Ramos (cell line): Measurements from ENCODE around the gene MZF1.

Source experiments
- in situ Hi-C: fragments of 300-500 bp; cut with MboI; formaldehyde crosslinking; loops from one replicate; pipeline ENCODE4 v1.14.3; 2022; ENCODE audit warnings: low sequenced_read_pairs; ENCODE audit not compliant: unreplicated experiment

MZF1 gene

GRCh38 chr19:58570770-58571574 lies 2.2 kb downstream of the MZF1 start:
- in situ Hi-C loops, result no loop called here

GRCh38 chr19:58569943-58570670 lies 3.0 kb downstream of the MZF1 start:
- in situ Hi-C loops, result no loop called here

GRCh38 chr19:58569191-58569942 lies 3.8 kb downstream of the MZF1 start:
- in situ Hi-C loops, result no loop called here

- in situ Hi-C loops, result no loop called here
Observed at GRCh38 chr19:58568453-58569130, 4.5 kb downstream of the MZF1 start.

- in situ Hi-C loops, result no loop called here
Observed at GRCh38 chr19:58566989-58567388, 6.1 kb downstream of the MZF1 start.

- in situ Hi-C loops, result no loop called here
Observed at GRCh38 chr19:58563823-58564222, 9.3 kb downstream of the MZF1 start.

GRCh38 chr19:58563034-58563573 lies 10.0 kb downstream of the MZF1 start:
- in situ Hi-C loops, result no loop called here

GRCh38 chr19:58562122-58563033 lies 10.8 kb downstream of the MZF1 start:
- in situ Hi-C loops, result no loop called here

- in situ Hi-C loops, result no loop called here
Observed at GRCh38 chr19:58561373-58562121, 11.6 kb downstream of the MZF1 start.

GRCh38 chr19:58560921-58561320 lies 12.2 kb downstream of the MZF1 start:
- in situ Hi-C loops, result no loop called here

GRCh38 chr19:58560007-58560887 lies 12.9 kb downstream of the MZF1 start:
- in situ Hi-C loops, result no loop called here

- in situ Hi-C loops, result no loop called here
Observed at GRCh38 chr19:58559275-58560006, 13.7 kb downstream of the MZF1 start.

GRCh38 chr19:58558623-58559274 lies 14.4 kb downstream of the MZF1 start:
- in situ Hi-C loops, result no loop called here

- in situ Hi-C loops, result no loop called here
Observed at GRCh38 chr19:58558066-58558622, 15.0 kb downstream of the MZF1 start, which contains the start of gene UBE2M. UBE2M (minus strand) TSS chr19:58558611; CDS start chr19:58558381, 230 bp downstream.

GRCh38 chr19:58557221-58558065 lies 15.7 kb downstream of the MZF1 start:
- in situ Hi-C loops, result no loop called here
